Mesendoderm (in vitro differentiated cells): ENCODE results near the gene ALPL.

Experiments used
- DNase-seq: peaks from one replicate; pipeline ENCODE4 v3.0.0; 2013
- H2AK5ac ChIP-seq: 2 replicates; pipeline ENCODE4 v1.6.1; 2013; ENCODE audit warnings: low read length, inconsistent platforms
- H2BK120ac ChIP-seq: 2 replicates; pipeline ENCODE4 v1.6.1; 2013; ENCODE audit warnings: low read depth, mild to moderate bottlenecking, low read length, moderate library complexity, mixed read lengths
- H2BK15ac ChIP-seq: replicated peaks from 2 replicates; pipeline ENCODE4 v1.6.1; 2013; ENCODE audit warnings: low read depth, mild to moderate bottlenecking, moderate library complexity
- H2BK5ac ChIP-seq: 2 replicates; pipeline ENCODE4 v1.6.1; 2013; ENCODE audit warnings: low read length, inconsistent platforms
- H3K18ac ChIP-seq: 2 replicates; pipeline ENCODE4 v1.6.1; 2013; ENCODE audit warnings: mild to moderate bottlenecking, low read length, mixed read lengths
- H3K23ac ChIP-seq: one replicate; pipeline ENCODE4 v1.6.1; 2013; ENCODE audit warnings: low read length
- H3K27ac ChIP-seq: 2 replicates; pipeline ENCODE4 v1.5.1; 2013; ENCODE audit warnings: low read depth, mild to moderate bottlenecking, inconsistent platforms, low read length, moderate library complexity
- H3K27me3 ChIP-seq: 2 replicates; pipeline ENCODE4 v1.6.1; 2013; ENCODE audit warnings: low read length, control low read depth, mild to moderate bottlenecking, inconsistent platforms; ENCODE audit not compliant: insufficient read depth, poor library complexity
- H3K36me3 ChIP-seq: 2 replicates; pipeline ENCODE4 v1.6.1; 2013; ENCODE audit warnings: low read length, inconsistent platforms; ENCODE audit not compliant: control insufficient read depth, insufficient read depth
- H3K4ac ChIP-seq: one replicate; pipeline ENCODE4 v1.6.1; 2013; ENCODE audit warnings: low read depth, mild to moderate bottlenecking, low read length, moderate library complexity
- H3K4me1 ChIP-seq: 2 replicates; pipeline ENCODE4 v1.6.1; 2013; ENCODE audit warnings: low read depth, low read length, inconsistent platforms; ENCODE audit not compliant: control insufficient read depth
- H3K4me2 ChIP-seq: 2 replicates; pipeline ENCODE4 v1.6.1; 2013; ENCODE audit warnings: low read length
- H3K4me3 ChIP-seq: 2 replicates; pipeline ENCODE4 v1.5.1; 2013; ENCODE audit warnings: mild to moderate bottlenecking, low read length
- H3K56ac ChIP-seq: one replicate; pipeline ENCODE4 v1.6.1; 2013; ENCODE audit warnings: low read length
- H3K79me1 ChIP-seq: 2 replicates; pipeline ENCODE4 v1.6.1; 2013; ENCODE audit warnings: low read length, inconsistent platforms
- H3K79me2 ChIP-seq: 2 replicates; pipeline ENCODE4 v1.6.1; 2013; ENCODE audit warnings: mild to moderate bottlenecking, low read length; ENCODE audit not compliant: control insufficient read depth, insufficient read depth
- H3K9ac ChIP-seq: 2 replicates; pipeline ENCODE4 v1.6.1; 2013; ENCODE audit warnings: low read length, inconsistent platforms
- H4K5ac ChIP-seq: one replicate; pipeline ENCODE4 v1.6.1; 2013; ENCODE audit warnings: low read length
- H4K8ac ChIP-seq: one replicate; pipeline ENCODE4 v1.6.1; 2013; ENCODE audit warnings: low read depth, mild to moderate bottlenecking, control low read depth, low read length, moderate library complexity
- WGBS: extraction: QIAGEN DNeasy Blood & Tissue Kit; methylation state at CpG from one replicate; pipeline ENCODE4 v1.1.7; 2013; ENCODE audit warnings: low lambda C conversion rate, missing lambda C conversion rate; ENCODE audit not compliant: insufficient coverage; ENCODE audit errors: extremely low coverage; 5-methylcytosine and 5-hydroxymethylcytosine counted together

ALPL gene

DNA sequence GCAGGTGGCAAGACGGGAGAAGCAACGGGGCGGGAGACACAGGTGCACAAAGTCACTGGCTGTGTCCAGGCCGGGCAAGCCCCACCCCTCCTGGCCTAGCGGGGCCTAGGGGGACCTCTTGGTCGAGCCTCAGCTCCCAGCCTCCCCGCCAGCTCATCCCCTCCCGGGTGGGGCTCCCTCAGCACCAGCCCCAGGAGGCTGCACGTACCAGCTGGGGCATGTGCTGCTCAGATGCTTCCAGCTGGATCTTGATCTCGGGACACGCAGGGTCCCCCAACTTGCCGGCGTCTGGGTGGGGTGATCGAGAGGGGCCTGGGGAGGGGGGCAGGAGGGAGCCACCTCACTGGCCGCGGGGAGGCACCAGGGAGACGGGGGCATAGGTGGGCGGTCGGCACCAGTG, 88.5 kb downstream of the ALPL start:
- Histone ChIP-seq H3K9ac (no peak overlapping the region), H3K27me3 (no peaks in the 10 kb centered on the region), H4K8ac (no peak overlapping the region), H3K4ac (no peak overlapping the region), H4K5ac (no peak overlapping the region), H2BK5ac (no peak overlapping the region), H3K23ac (no peak overlapping the region), H2BK120ac (no peak overlapping the region), H3K79me1 (no peaks in the 10 kb centered on the region), H3K4me2 (no peak overlapping the region), H3K4me3 (no peak overlapping the region), H3K27ac (no peak overlapping the region), H2AK5ac (no peak overlapping the region), H2BK15ac (no peak overlapping the region), H3K79me2 (no peaks in the 10 kb centered on the region), H3K56ac (no peak overlapping the region), H3K18ac (no peak overlapping the region), H3K4me1 (no peaks in the 10 kb centered on the region), H3K36me3 (no peaks in the 10 kb centered on the region)
- no CpG with 5 or more reads among the region's 19 CpGs for WGBS
- no peak for DNase-seq

DNA sequence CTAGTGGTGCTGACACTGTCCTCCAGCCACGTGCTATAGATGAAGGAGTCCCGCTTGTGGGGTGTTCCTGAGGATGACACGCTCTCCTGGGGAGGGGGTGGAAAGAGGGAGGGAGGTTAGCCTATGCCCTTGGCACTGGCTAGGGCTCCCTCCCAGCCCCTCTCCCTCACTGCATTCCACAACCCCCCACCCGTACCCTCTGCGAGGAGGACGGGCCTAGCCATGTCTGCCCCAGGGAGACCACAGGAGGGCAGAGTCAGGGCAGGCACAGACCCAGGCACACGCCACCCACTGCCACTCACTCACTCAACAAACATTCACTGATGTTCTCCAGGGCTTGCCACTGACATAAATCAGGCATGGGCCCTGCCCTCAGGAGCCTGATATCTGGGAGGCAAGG, 89.2 kb downstream of the ALPL start:
- no peak overlapping the region for H2BK5ac ChIP-seq
- no peak overlapping the region for H3K56ac ChIP-seq
- no peak overlapping the region for H2BK15ac ChIP-seq
- H4K8ac ChIP-seq, result no peak overlapping the region
- no CpG with 5 or more reads among the region's 7 CpGs for WGBS
- no peak overlapping the region for H3K4me3 ChIP-seq
- H3K4me1 ChIP-seq, result no peaks in the 10 kb centered on the region
- no peak overlapping the region for H3K9ac ChIP-seq
- no peak overlapping the region for H3K4ac ChIP-seq
- H3K27ac ChIP-seq, result no peak overlapping the region
- H3K23ac ChIP-seq, result no peak overlapping the region
- no peaks in the 10 kb centered on the region for H3K79me2 ChIP-seq
- no peak overlapping the region for H3K18ac ChIP-seq
- H2AK5ac ChIP-seq, result no peak overlapping the region
- H2BK120ac ChIP-seq, result no peak overlapping the region
- no peak overlapping the region for H4K5ac ChIP-seq
- no peak overlapping the region for H3K4me2 ChIP-seq
- no peaks in the 10 kb centered on the region for H3K79me1 ChIP-seq
- DNase-seq, result no peak
- no peaks in the 10 kb centered on the region for H3K27me3 ChIP-seq
- H3K36me3 ChIP-seq, result no peaks in the 10 kb centered on the region

DNA sequence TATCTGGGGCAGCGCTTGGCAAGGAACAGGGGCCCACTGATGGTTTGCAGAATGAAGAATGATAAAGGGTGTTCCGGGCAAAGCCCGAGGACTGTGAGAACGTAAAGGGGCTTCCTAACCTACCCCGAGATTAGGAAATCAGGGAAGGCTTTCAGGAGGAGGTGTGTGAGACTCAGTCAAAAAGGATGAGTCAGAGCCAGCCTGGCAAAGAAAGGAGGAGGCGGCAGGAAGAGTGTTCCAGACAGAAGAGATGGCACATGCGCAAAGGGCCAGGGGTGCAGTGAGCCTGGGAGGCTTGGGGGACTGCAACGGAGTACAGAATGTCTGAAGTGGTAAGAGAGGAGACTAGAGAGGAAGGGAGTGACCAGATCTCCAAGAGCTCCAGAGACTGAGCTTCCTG, 89.7 kb downstream of the ALPL start:
- H3K4ac ChIP-seq, result no peak overlapping the region
- no CpG with 5 or more reads among the region's 8 CpGs for WGBS
- no peak overlapping the region for H2BK5ac ChIP-seq
- H3K18ac ChIP-seq, result no peak overlapping the region
- H3K4me1 ChIP-seq, result no peaks in the 10 kb centered on the region
- H2AK5ac ChIP-seq, result no peak overlapping the region
- H2BK120ac ChIP-seq, result no peak overlapping the region
- H3K27me3 ChIP-seq, result no peaks in the 10 kb centered on the region
- H3K9ac ChIP-seq, result no peak overlapping the region
- no peak overlapping the region for H3K56ac ChIP-seq
- H3K79me1 ChIP-seq, result no peaks in the 10 kb centered on the region
- DNase-seq, result no peak
- no peak overlapping the region for H3K23ac ChIP-seq
- no peak overlapping the region for H4K8ac ChIP-seq
- H3K4me2 ChIP-seq, result no peak overlapping the region
- H4K5ac ChIP-seq, result no peak overlapping the region
- H3K79me2 ChIP-seq, result no peaks in the 10 kb centered on the region
- no peak overlapping the region for H3K27ac ChIP-seq
- H3K36me3 ChIP-seq, result no peaks in the 10 kb centered on the region
- H3K4me3 ChIP-seq, result no peak overlapping the region
- no peak overlapping the region for H2BK15ac ChIP-seq

DNA sequence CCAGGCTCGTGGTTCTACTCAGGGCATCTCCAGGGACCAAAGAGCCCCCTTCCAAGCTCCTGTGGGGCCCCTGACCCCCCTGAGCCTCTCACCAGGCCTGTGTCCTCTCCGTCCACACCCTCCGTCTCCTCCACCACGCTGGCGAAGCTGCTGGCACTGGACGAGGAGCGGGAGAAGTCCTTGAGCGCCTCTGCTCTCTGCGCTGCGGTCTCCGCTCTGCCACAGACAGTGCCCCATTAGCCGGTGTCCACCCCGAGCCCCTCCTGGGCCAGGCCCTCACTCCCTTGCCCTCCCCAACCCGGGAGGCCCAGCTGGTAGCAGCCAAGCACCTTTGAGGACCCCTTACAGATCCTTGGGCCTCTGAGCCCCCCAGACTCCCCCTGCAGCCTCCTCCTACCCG, 90.2 kb downstream of the ALPL start:
- H2BK120ac ChIP-seq, result no peak overlapping the region
- no peak overlapping the region for H2AK5ac ChIP-seq
- H3K56ac ChIP-seq, result no peak overlapping the region
- no peak overlapping the region for H3K9ac ChIP-seq
- no peak overlapping the region for H4K5ac ChIP-seq
- H3K4me2 ChIP-seq, result no peak overlapping the region
- H3K4ac ChIP-seq, result no peak overlapping the region
- H3K23ac ChIP-seq, result no peak overlapping the region
- no peak overlapping the region for H3K4me3 ChIP-seq
- no peak overlapping the region for H3K18ac ChIP-seq
- no peak for DNase-seq
- H3K4me1 ChIP-seq, result no peaks in the 10 kb centered on the region
- no peak overlapping the region for H2BK15ac ChIP-seq
- no peak overlapping the region for H2BK5ac ChIP-seq
- no peaks in the 10 kb centered on the region for H3K79me1 ChIP-seq
- no CpG with 5 or more reads among the region's 15 CpGs for WGBS
- no peak overlapping the region for H3K27ac ChIP-seq
- no peaks in the 10 kb centered on the region for H3K79me2 ChIP-seq
- H4K8ac ChIP-seq, result no peak overlapping the region
- H3K36me3 ChIP-seq, result no peaks in the 10 kb centered on the region
- H3K27me3 ChIP-seq, result no peaks in the 10 kb centered on the region

DNA sequence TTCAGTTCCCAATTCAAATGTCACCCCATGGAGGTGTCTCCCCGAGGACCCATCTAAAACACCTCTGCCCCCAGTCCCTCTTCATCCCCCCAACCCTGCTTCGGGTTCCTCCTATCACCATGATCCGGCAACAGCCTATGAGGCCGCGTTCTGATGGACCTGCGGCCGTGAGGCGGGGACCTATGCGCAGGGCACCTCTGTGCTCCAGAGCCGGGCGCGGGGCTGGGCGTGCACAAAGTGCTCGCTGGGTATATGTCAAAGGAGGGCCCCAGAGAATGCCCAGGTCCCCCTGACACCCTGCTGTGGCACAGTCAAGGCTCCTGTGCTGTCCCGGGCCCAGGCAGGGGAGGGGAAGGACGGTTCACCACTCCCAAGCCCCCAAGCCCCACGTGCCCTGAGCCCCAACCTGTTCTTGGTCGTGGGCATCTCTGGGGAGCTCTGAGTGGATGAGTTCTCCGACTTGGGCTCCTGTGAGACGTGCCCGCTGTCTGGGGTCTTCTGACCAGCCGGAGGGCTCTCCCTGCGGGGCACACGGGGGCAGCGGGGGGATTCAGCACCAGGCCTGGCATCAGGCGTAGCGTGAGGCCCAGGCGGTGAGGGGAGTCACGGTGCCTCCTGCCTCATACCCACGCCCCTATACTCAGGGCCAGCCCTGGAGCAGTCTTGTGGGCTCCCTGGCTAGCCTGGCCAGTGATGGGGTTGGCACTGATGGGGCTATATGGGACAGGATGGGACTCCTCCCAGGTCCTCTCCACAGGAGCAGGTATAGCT, 92.2 kb downstream of the ALPL start:
- Histone ChIP-seq H3K4me3 (no peak overlapping the region), H3K79me2 (no peaks in the 10 kb centered on the region), H4K5ac (no peak overlapping the region), H3K9ac (no peak overlapping the region), H3K4me2 (no peak overlapping the region), H2BK15ac (no peak overlapping the region), H4K8ac (no peak overlapping the region), H3K56ac (no peak overlapping the region), H3K27me3 (no peaks in the 10 kb centered on the region), H3K4ac (no peak overlapping the region), H3K18ac (no peak overlapping the region), H3K27ac (no peak overlapping the region), H2BK5ac (no peak overlapping the region), H2BK120ac (no peak overlapping the region), H3K79me1 (no peaks in the 10 kb centered on the region), H3K23ac (no peak overlapping the region), H3K36me3 (no peaks in the 10 kb centered on the region), H2AK5ac (no peak overlapping the region), H3K4me1 (peaks cover 3% of the 10 kb centered on the region)
- WGBS, result no CpG with 5 or more reads among the region's 30 CpGs
- no peak for DNase-seq
